Upper lobe of right lung (tissue), 1 donor: Measurements from ENCODE around the gene PNPO. TPM values are rescaled to one million over a fixed set of nuclear protein-coding genes. Genes with fewer than 3 reads are reported as not detected.
A peak's percentile ranks its signal among the peaks of the same experiment; 100 is the strongest.

Experiments used
- ATAC-seq: fragments of 200-7000 bp; cut with Tn5 transposase; one replicate; pipeline ENCODE4 v1.9.1; 2020; ENCODE audit warnings: mild to moderate bottlenecking, moderate library complexity
- DNase-seq: peaks from one replicate; pipeline ENCODE4 v3.0.0-alpha.2; 2020
- H3K27ac ChIP-seq: fragments of 200-600 bp; one replicate; pipeline ENCODE4 v1.8.0; 2022
- H3K27me3 ChIP-seq: fragments of 200-600 bp; one replicate; pipeline ENCODE4 v1.8.0; 2022; ENCODE audit warnings: mild to moderate bottlenecking
- H3K36me3 ChIP-seq: fragments of 200-600 bp; one replicate; pipeline ENCODE4 v1.8.0; 2022
- H3K4me1 ChIP-seq: fragments of 200-600 bp; one replicate; pipeline ENCODE4 v1.8.0; 2022
- H3K4me3 ChIP-seq: fragments of 200-600 bp; one replicate; pipeline ENCODE4 v1.8.0; 2022; ENCODE audit warnings: mild to moderate bottlenecking
- H3K9me3 ChIP-seq: fragments of 200-600 bp; one replicate; pipeline ENCODE4 v1.8.0; 2022
- intact Hi-C: fragments of 100-400 bp; cut with DNase I; formaldehyde crosslinking; loops from one replicate; pipeline ENCODE4 v1.11.0; 2022
- total RNA-seq: library from RNA; stranded (reverse); fragmentation: NEBNext Ultra II Directional; extraction: Animal tissue kit (Norgen Biotek cat#: 25700); gene quantifications from one replicate; pipeline ENCODE4 v1.2.1, GENCODE V29; 2021
- TF ChIP-seq, protein P1 (sequence below): fragments of 200-600 bp; IDR thresholded peaks from one replicate; pipeline ENCODE4 v1.8.0; 2022; ENCODE audit warnings: antibody characterized with exemption
- donor health status: DM: no; HTN: yes; CAD: no; lungs with severe emphysema.

PNPO gene
- total RNA-seq, 1 donor from 2014 or later, result 29.4 TPM

DNA sequence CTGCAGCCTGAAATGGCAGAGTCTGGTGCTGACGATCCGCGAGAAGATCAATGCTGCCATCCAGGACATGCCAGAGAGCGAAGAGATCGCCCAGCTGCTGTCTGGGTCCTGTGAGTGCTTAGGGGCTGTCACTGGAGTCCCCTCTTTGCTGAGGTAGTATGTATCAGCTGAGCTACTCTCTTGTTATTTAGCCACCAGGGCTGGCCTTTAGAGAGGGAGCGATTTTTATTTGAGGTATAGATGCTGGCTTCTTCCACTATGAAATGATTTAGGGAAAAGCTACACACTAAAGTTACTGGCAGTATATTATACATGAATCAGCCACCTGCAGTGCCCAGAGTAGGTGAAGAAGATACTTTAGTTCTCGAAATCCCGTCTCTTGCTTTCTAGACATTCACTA is 32.2 kb downstream of the PNPO start:
- no peak for DNase-seq
- H3K36me3 ChIP-seq, result peaks cover 53% of the 10 kb centered on the region
- intact Hi-C loops, result no loop called here

DNA sequence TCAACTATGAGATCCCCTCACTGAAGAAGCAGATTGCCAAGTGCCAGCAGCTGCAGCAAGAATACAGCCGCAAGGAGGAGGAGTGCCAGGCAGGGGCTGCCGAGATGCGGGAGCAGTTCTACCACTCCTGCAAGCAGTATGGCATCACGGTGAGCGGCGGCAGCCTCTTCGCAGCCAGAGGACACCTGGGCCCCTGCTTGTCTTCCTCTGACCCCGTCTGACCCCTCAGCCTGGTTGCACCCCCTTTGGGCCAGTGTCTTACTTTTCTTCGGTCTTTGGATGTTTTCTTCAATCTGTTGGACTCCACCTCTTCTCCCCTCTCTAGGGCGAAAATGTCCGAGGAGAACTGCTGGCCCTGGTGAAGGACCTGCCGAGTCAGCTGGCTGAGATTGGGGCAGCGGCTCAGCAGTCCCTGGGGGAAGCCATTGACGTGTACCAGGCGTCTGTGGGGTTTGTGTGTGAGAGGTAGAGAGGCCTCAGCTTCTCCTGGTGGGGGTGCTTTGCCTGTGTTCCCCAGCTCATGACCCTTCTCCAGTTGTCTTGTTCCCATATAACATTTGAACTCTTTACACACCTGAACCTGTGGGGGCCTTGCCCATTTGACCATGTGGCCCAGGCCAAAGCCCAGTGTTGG is 33.9 kb downstream of the PNPO start:
- TF ChIP-seq, protein P1, sequence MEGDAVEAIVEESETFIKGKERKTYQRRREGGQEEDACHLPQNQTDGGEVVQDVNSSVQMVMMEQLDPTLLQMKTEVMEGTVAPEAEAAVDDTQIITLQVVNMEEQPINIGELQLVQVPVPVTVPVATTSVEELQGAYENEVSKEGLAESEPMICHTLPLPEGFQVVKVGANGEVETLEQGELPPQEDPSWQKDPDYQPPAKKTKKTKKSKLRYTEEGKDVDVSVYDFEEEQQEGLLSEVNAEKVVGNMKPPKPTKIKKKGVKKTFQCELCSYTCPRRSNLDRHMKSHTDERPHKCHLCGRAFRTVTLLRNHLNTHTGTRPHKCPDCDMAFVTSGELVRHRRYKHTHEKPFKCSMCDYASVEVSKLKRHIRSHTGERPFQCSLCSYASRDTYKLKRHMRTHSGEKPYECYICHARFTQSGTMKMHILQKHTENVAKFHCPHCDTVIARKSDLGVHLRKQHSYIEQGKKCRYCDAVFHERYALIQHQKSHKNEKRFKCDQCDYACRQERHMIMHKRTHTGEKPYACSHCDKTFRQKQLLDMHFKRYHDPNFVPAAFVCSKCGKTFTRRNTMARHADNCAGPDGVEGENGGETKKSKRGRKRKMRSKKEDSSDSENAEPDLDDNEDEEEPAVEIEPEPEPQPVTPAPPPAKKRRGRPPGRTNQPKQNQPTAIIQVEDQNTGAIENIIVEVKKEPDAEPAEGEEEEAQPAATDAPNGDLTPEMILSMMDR, result no peak

More for the DNA sequence above, 32.2 kb downstream of the PNPO start:
- H3K9me3 ChIP-seq, result no peaks in the 10 kb centered on the region
- H3K27ac ChIP-seq, result no peak overlapping the region
- H3K4me1 ChIP-seq, result peaks cover 10% of the 10 kb centered on the region
- TF ChIP-seq, protein P1, result no peak
- H3K4me3 ChIP-seq, result no peak overlapping the region
- H3K27me3 ChIP-seq, result no peaks in the 10 kb centered on the region
- no peak for ATAC-seq

DNA sequence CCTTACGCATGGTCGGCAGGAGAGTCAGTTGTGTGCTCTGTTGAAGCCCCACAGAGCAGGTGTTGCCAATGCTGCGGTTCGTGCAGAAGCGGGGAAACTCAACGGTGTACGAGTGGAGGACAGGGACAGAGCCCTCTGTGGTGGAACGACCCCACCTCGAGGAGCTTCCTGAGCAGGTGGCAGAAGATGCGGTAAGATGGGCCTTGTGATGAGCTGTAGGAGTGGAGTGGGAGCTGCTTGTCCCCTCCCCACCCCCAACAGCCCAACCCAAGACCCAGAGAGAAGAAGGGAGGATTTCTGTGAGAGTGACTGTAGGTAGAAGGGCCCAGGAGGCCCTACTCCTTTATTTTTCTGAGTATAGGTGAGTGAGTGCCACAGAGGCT is 34.4 kb downstream of the PNPO start:
- Histone ChIP-seq H3K4me1 (peaks cover 6% of the 10 kb centered on the region), H3K9me3 (no peaks in the 10 kb centered on the region), H3K36me3 (peaks cover 76% of the 10 kb centered on the region), H3K27ac (no peak overlapping the region), H3K4me3 (no peak overlapping the region), H3K27me3 (no peaks in the 10 kb centered on the region)
- intact Hi-C loops, result no loop called here
- ATAC-seq (no peak), DNase-seq (no peak)
- TF ChIP-seq, protein P1, result no peak

More for the DNA sequence above, 33.9 kb downstream of the PNPO start:
- ATAC-seq (no peak), DNase-seq (no peak)
- Histone ChIP-seq H3K36me3 (peaks cover 71% of the 10 kb centered on the region), H3K27ac (no peak overlapping the region), H3K9me3 (no peaks in the 10 kb centered on the region), H3K4me3 (no peak overlapping the region), H3K4me1 (peaks cover 6% of the 10 kb centered on the region), H3K27me3 (no peaks in the 10 kb centered on the region)
- intact Hi-C loops, result no loop called here

DNA sequence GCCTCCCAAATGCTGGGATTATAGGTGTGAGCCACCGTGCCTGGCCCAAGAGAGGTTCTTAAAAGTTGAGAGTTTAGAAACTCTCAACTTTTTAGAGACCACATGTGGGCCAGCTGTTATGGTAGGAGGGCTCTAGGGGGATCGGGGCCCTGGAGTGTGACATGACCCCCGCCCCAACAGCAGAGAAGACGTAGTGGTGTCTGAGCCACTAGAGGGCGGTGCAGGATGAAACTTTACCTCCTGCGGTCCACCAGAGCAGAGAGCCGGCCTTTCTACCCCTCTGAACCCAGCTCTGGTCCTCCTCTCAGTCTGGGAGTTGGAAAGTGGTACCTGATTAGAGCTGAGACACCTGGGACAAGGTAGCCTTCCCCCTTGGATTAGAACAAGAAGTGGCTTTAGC is 37.0 kb downstream of the PNPO start:
- peaks cover 86% of the 10 kb centered on the region for H3K36me3 ChIP-seq
- DNase-seq (no peak), ATAC-seq (peak; percentile 78)
- H3K4me1 ChIP-seq, result peaks cover 8% of the 10 kb centered on the region
- H3K4me3 ChIP-seq, result no peak overlapping the region
- TF ChIP-seq, protein P1, result peak; percentile 62
- intact Hi-C loops, result no loop called here
- H3K27me3 ChIP-seq, result no peaks in the 10 kb centered on the region
- no peaks in the 10 kb centered on the region for H3K9me3 ChIP-seq
- H3K27ac ChIP-seq, result no peak overlapping the region

DNA sequence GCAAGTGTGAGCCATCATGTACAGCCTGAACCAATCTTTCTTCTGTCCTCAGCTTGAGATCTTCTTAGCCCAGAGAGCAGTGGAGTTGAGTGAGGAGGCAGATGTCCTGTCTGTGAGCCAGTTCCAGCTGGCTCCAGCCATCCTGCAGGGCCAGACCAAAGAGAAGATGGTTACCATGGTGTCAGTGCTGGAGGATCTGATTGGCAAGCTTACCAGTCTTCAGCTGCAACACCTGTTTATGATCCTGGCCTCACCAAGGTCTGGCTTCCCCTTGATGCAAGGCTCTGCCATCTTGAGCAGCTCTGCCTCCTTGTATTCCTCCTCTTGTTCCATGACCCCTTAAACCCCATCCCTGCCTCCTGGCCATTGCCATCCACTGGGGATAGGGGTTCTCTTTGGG is 39.2 kb downstream of the PNPO start:
- no peaks in the 10 kb centered on the region for H3K27me3 ChIP-seq
- H3K9me3 ChIP-seq, result no peaks in the 10 kb centered on the region
- H3K27ac ChIP-seq, result no peak overlapping the region
- peaks cover 16% of the 10 kb centered on the region for H3K4me1 ChIP-seq
- H3K36me3 ChIP-seq, result peaks cover 69% of the 10 kb centered on the region
- H3K4me3 ChIP-seq, result no peak overlapping the region
- TF ChIP-seq, protein P1, result no peak
- intact Hi-C loops, result no loop called here
- DNase-seq (no peak), ATAC-seq (no peak)

DNA sequence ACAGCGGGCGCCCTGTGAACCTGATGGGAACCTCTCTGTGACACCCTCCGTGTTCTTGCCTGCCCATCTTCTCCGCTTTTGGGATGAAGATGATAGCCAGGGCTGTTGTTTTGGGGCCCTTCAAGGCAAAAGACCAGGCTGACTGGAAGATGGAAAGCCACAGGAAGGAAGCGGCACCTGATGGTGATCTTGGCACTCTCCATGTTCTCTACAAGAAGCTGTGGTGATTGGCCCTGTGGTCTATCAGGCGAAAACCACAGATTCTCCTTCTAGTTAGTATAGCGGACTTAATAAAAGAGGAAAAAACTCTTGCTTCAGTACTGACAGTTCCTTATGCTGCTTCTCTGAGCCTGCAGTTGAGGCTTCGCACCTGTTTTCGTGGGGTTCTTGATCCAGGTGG is 40.1 kb downstream of the PNPO start:
- ATAC-seq, result peak; percentile 4
- intact Hi-C loops, result no loop called here
- peaks cover 61% of the 10 kb centered on the region for H3K36me3 ChIP-seq

More for the DNA sequence above, 40.1 kb downstream of the PNPO start:
- H3K4me3 ChIP-seq, result no peak overlapping the region
- no peaks in the 10 kb centered on the region for H3K27me3 ChIP-seq
- DNase-seq, result no peak
- TF ChIP-seq, protein P1, result no peak
- no peaks in the 10 kb centered on the region for H3K9me3 ChIP-seq
- no peak overlapping the region for H3K27ac ChIP-seq
- peaks cover 16% of the 10 kb centered on the region for H3K4me1 ChIP-seq
